Neuronal stem cell (in vitro differentiated cells): Measurements from ENCODE around the gene NLRP11. TPM values are rescaled to one million over a fixed set of nuclear protein-coding genes. Genes with fewer than 3 reads are reported as not detected.

Source experiments
- DNase-seq: peaks from one replicate; pipeline ENCODE4 v3.0.0-alpha.2; 2013; ENCODE audit warnings: low spot score
- H2AFZ ChIP-seq: one replicate; pipeline ENCODE4 v1.6.1; 2013; ENCODE audit warnings: mild to moderate bottlenecking, low read length, inconsistent platforms
- H2AK5ac ChIP-seq: 2 replicates; pipeline ENCODE4 v1.6.1; 2013; ENCODE audit warnings: low read depth, mild to moderate bottlenecking, inconsistent platforms, low read length, moderate library complexity, mixed read lengths
- H2BK120ac ChIP-seq: 2 replicates; pipeline ENCODE4 v1.6.1; 2013; ENCODE audit warnings: low read depth, mild to moderate bottlenecking, inconsistent platforms, low read length, moderate library complexity, mixed read lengths
- H2BK12ac ChIP-seq: one replicate; pipeline ENCODE4 v1.6.1; 2013; ENCODE audit warnings: low read length, inconsistent platforms
- H2BK15ac ChIP-seq: 2 replicates; pipeline ENCODE4 v1.6.1; 2013; ENCODE audit warnings: mild to moderate bottlenecking, low read length, inconsistent platforms, mixed read lengths
- H2BK5ac ChIP-seq: one replicate; pipeline ENCODE4 v1.6.1; 2013; ENCODE audit warnings: inconsistent platforms, mild to moderate bottlenecking, low read length, moderate library complexity
- H3K14ac ChIP-seq: one replicate; pipeline ENCODE4 v1.6.1; 2013; ENCODE audit warnings: low read length, inconsistent platforms
- H3K18ac ChIP-seq: 2 replicates; pipeline ENCODE4 v1.6.1; 2013; ENCODE audit warnings: low read length, inconsistent platforms
- H3K23ac ChIP-seq: 2 replicates; pipeline ENCODE4 v1.6.1; 2013; ENCODE audit warnings: low read depth, mild to moderate bottlenecking, mixed read lengths, low read length, inconsistent platforms; ENCODE audit not compliant: poor library complexity
- H3K27ac ChIP-seq: replicated peaks from 3 replicates; pipeline ENCODE4 v1.5.1; 2013; ENCODE audit warnings: low read length, inconsistent platforms
- H3K27me3 ChIP-seq, 3 experiments: 2 replicates each; pipeline ENCODE4 v1.6.1; 2013; ENCODE audit warnings: low read length in 3 of 3, mild to moderate bottlenecking in 2 of 3, inconsistent platforms in 1 of 3, low read depth in 1 of 3, mixed read lengths in 1 of 3, moderate library complexity in 1 of 3; ENCODE audit not compliant: control insufficient read depth in 3 of 3, insufficient read depth in 3 of 3
- H3K36me3 ChIP-seq, 2 donors: replicated peaks in 1 of 2; 2 replicates each; pipeline ENCODE4 v1.6.1; 2013; ENCODE audit warnings: low read length in 2 of 2; ENCODE audit not compliant: control insufficient read depth in 2 of 2, insufficient read depth in 2 of 2
- H3K4ac ChIP-seq: 2 replicates; pipeline ENCODE4 v1.6.1; 2013; ENCODE audit warnings: inconsistent platforms, mild to moderate bottlenecking, low read length, moderate library complexity
- H3K4me1 ChIP-seq, 2 donors: 1 replicate in 1 of 2; 2 replicates in 1 of 2; pipeline ENCODE4 v1.6.1; 2013; ENCODE audit warnings: low read length in 2 of 2, low read depth in 1 of 2; ENCODE audit not compliant: control insufficient read depth in 2 of 2, insufficient read depth in 1 of 2
- H3K4me2 ChIP-seq: one replicate; pipeline ENCODE4 v1.6.1; 2013; ENCODE audit warnings: mild to moderate bottlenecking, low read length, inconsistent platforms; ENCODE audit not compliant: insufficient read depth, poor library complexity, severe bottlenecking
- H3K4me3 ChIP-seq, 2 donors: 2 replicates each; pipeline ENCODE4 v1.5.1; 2013; ENCODE audit warnings: low read length in 2 of 2, mild to moderate bottlenecking in 2 of 2, inconsistent platforms in 1 of 2, moderate library complexity in 1 of 2
- H3K79me1 ChIP-seq: one replicate; pipeline ENCODE4 v1.6.1; 2013; ENCODE audit warnings: low read depth, mild to moderate bottlenecking, inconsistent platforms, low read length, moderate library complexity
- H3K9ac ChIP-seq: one replicate; pipeline ENCODE4 v1.6.1; 2013; ENCODE audit warnings: mild to moderate bottlenecking, low read depth, low read length, inconsistent platforms; ENCODE audit not compliant: poor library complexity
- H3K9me3 ChIP-seq, 2 donors: replicated peaks in 1 of 2; 2 replicates each; pipeline versions ENCODE3 to v1.6.1; 2013; ENCODE audit warnings: low read length in 2 of 2, mild to moderate bottlenecking in 2 of 2, inconsistent platforms in 1 of 2, low read depth in 1 of 2, mixed read lengths in 1 of 2, moderate library complexity in 1 of 2; ENCODE audit not compliant: control insufficient read depth in 2 of 2, insufficient read depth in 1 of 2
- H4K8ac ChIP-seq: one replicate; pipeline ENCODE4 v1.6.1; 2013; ENCODE audit warnings: low read depth, mild to moderate bottlenecking, inconsistent platforms, low read length, moderate library complexity
- H4K91ac ChIP-seq: one replicate; pipeline ENCODE4 v1.6.1; 2013; ENCODE audit warnings: low read length, low read depth, mild to moderate bottlenecking, inconsistent platforms; ENCODE audit not compliant: poor library complexity
- WGBS, 2 donors: extraction: QIAGEN DNeasy Blood & Tissue Kit; methylation state at CpG; one replicate each; pipeline ENCODE4 v1.1.7; 2013; ENCODE audit warnings: missing lambda C conversion rate in 2 of 2, mixed read lengths in 1 of 2; ENCODE audit not compliant: insufficient read length in 2 of 2, insufficient replicate concordance in 1 of 2; ENCODE audit errors: extremely low coverage in 2 of 2; 5-methylcytosine and 5-hydroxymethylcytosine counted together
- polyA plus RNA-seq, 2 experiments: library from polyadenylated mRNA; stranded (reverse); fragments of 200-250 nt; gene quantifications; one replicate each; pipeline ENCODE4 v1.2.3, GENCODE V29; 2013

NLRP11 gene
- polyA plus RNA-seq (2013, experiment 1 of 2) = not detected
- not detected for polyA plus RNA-seq (2013, experiment 2 of 2)

- Histone ChIP-seq H4K8ac (no peak within 1 kb of the TSS), H3K79me1 (no peaks in the 10 kb centered on the region), H2BK12ac (no peak within 1 kb of the TSS), H3K4ac (no peak within 1 kb of the TSS), H2BK120ac (no peak within 1 kb of the TSS), H2BK15ac (no peak within 1 kb of the TSS), H3K9ac (no peak within 1 kb of the TSS), H3K36me3 (no peaks in the 10 kb centered on the region), H3K4me2 (no peak within 1 kb of the TSS), H3K14ac (no peak within 1 kb of the TSS), H3K9me3 (peaks cover 0 to 17% of the 10 kb centered on the region in 2 donors), H3K4me1 (no peaks in the 10 kb centered on the region), H2AFZ (no peak within 1 kb of the TSS), H3K27me3 (peaks cover 0 to 4% (median 0%) of the 10 kb centered on the region in 3 experiments), H3K23ac (no peak within 1 kb of the TSS), H4K91ac (no peak within 1 kb of the TSS), H3K18ac (no peak within 1 kb of the TSS), H2AK5ac (no peak within 1 kb of the TSS), H2BK5ac (no peak within 1 kb of the TSS), H3K4me3 (no peak within 1 kb of the TSS), H3K27ac (no peak within 1 kb of the TSS)
- DNase-seq = no peak
- no CpG with 5 or more reads among the region's 10 CpGs for WGBS, 2 donors
Measured at GRCh38 chr19:55831846-55832245, at the start of gene NLRP11. NLRP11 (minus strand) TSS chr19:55831999; CDS start chr19:55818174, 13,825 bp downstream.

GRCh38 chr19:55877211-55877610 lies 45.4 kb upstream of the NLRP11 start:
- Histone ChIP-seq H3K4me3 (no peak overlapping the region), H3K4ac (no peak overlapping the region), H2AK5ac (no peak overlapping the region), H3K9me3 (peaks cover 0 to 28% of the 10 kb centered on the region in 2 donors), H4K91ac (no peak overlapping the region), H4K8ac (no peak overlapping the region), H2AFZ (no peak overlapping the region), H2BK15ac (no peak overlapping the region), H3K4me2 (no peak overlapping the region), H3K79me1 (no peaks in the 10 kb centered on the region), H3K27ac (no peak overlapping the region), H3K23ac (no peak overlapping the region), H3K4me1 (no peaks in the 10 kb centered on the region), H3K18ac (no peak overlapping the region), H3K36me3 (no peaks in the 10 kb centered on the region), H3K9ac (no peak overlapping the region), H3K14ac (no peak overlapping the region), H2BK12ac (no peak overlapping the region), H3K27me3 (no peaks in the 10 kb centered on the region), H2BK120ac (no peak overlapping the region), H2BK5ac (no peak overlapping the region)
- WGBS, 2 donors = no CpG with 5 or more reads among the region's 3 CpGs
- DNase-seq = no peak

- H2BK120ac ChIP-seq = no peak overlapping the region
- no peak overlapping the region for H2BK15ac ChIP-seq
- H3K4me1 ChIP-seq = no peaks in the 10 kb centered on the region
- peaks cover 0 to 23% of the 10 kb centered on the region in 2 donors for H3K9me3 ChIP-seq
- H3K36me3 ChIP-seq = no peaks in the 10 kb centered on the region
- no peaks in the 10 kb centered on the region for H3K79me1 ChIP-seq
- H4K8ac ChIP-seq = no peak overlapping the region
- WGBS, 2 donors = no CpG with 5 or more reads among the region's 11 CpGs
- no peak overlapping the region for H3K4me3 ChIP-seq
- DNase-seq = no peak
- H3K27ac ChIP-seq = no peak overlapping the region
- no peak overlapping the region for H3K14ac ChIP-seq
- H2AFZ ChIP-seq = no peak overlapping the region
- no peak overlapping the region for H2BK12ac ChIP-seq
- no peak overlapping the region for H3K23ac ChIP-seq
- H2BK5ac ChIP-seq = no peak overlapping the region
- H3K18ac ChIP-seq = no peak overlapping the region
- H4K91ac ChIP-seq = no peak overlapping the region
- H3K4me2 ChIP-seq = no peak overlapping the region
- no peak overlapping the region for H3K4ac ChIP-seq
- H3K27me3 ChIP-seq = no peaks in the 10 kb centered on the region
- no peak overlapping the region for H3K9ac ChIP-seq
- no peak overlapping the region for H2AK5ac ChIP-seq
Measured at GRCh38 chr19:55870736-55871135, 38.9 kb upstream of the NLRP11 start.

GRCh38 chr19:55867101-55867500 lies 35.3 kb upstream of the NLRP11 start:
- Histone ChIP-seq H2BK120ac (no peak overlapping the region), H3K4me2 (no peak overlapping the region), H2BK5ac (no peak overlapping the region), H3K9me3 (peaks cover 0 to 26% of the 10 kb centered on the region in 2 donors), H4K91ac (no peak overlapping the region), H4K8ac (no peak overlapping the region), H3K36me3 (no peaks in the 10 kb centered on the region), H3K18ac (no peak overlapping the region), H2BK12ac (no peak overlapping the region), H2AK5ac (no peak overlapping the region), H3K4me3 (peak overlapping the region in 1 of 2 donors; percentile 26), H2BK15ac (no peak overlapping the region), H3K4ac (no peak overlapping the region), H3K79me1 (no peaks in the 10 kb centered on the region), H2AFZ (no peak overlapping the region), H3K14ac (no peak overlapping the region), H3K23ac (no peak overlapping the region), H3K27me3 (no peaks in the 10 kb centered on the region), H3K4me1 (no peaks in the 10 kb centered on the region), H3K27ac (no peak overlapping the region), H3K9ac (no peak overlapping the region)
- WGBS, 2 donors = no CpG with 5 or more reads among the region's 7 CpGs
- no peak for DNase-seq
